ENCODE results near the gene APOL4.

Gene APOL4

GRCh38 chr22:36245805-36246356, 44.3 kb upstream of the APOL4 start:
- no peaks in the 10 kb centered on the region for H3K36me3 ChIP-seq (replicated peaks)
- no peaks in the 10 kb centered on the region for H3K27me3 ChIP-seq (replicated peaks)
- DNase-seq, result no peak
- no peak for TF ChIP-seq CTCF (IDR thresholded peaks at IDR 0.05; ENCODE audit: low read depth, low read length, missing control alignments)
- in situ Hi-C loops (cut with HindIII; ENCODE audit: low pct_ligation_motif_present, low sequenced_read_pairs), result no loop called here
- H3K27ac ChIP-seq, result no peak overlapping the region
- H3K4me3 ChIP-seq (ENCODE audit: low read depth, low read length), result no peak overlapping the region

GRCh38 chr22:36244522-36245391, 43.1 kb upstream of the APOL4 start:
- no peak for TF ChIP-seq CTCF (IDR thresholded peaks at IDR 0.05; ENCODE audit: low read depth, low read length, missing control alignments)
- Histone ChIP-seq H3K27ac (no peak overlapping the region), H3K27me3 (replicated peaks) (no peaks in the 10 kb centered on the region), H3K4me3 (ENCODE audit: low read depth, low read length) (no peak overlapping the region), H3K36me3 (replicated peaks) (no peaks in the 10 kb centered on the region)
- DNase-seq, result no peak
- in situ Hi-C loops (cut with HindIII; ENCODE audit: low pct_ligation_motif_present, low sequenced_read_pairs), result no loop called here

DNA sequence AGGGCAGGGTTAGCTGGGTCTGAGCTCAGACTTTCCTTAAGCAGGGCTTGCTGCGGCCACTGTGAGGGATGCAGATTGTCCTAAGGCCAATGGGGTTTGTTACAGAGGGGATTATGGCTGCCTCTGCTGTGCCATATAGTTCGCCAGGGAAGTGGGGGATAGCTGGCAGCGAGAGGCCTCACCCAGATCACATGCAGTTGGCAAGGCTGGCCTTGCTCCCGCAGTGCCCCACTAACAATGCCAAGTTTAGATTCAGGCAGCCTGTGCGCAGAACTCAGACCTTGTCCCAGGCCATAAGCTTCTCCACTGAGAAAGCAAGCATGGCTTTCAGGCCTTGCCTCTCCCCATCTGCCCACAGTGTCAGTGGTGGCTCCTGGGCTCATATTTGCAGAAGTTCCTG, 42.4 kb upstream of the APOL4 start:
- Histone ChIP-seq H3K27ac (no peak overlapping the region), H3K36me3 (replicated peaks) (no peaks in the 10 kb centered on the region), H3K4me3 (ENCODE audit: low read depth, low read length) (no peak overlapping the region), H3K27me3 (replicated peaks) (no peaks in the 10 kb centered on the region)
- in situ Hi-C loops (cut with HindIII; ENCODE audit: low pct_ligation_motif_present, low sequenced_read_pairs), result no loop called here
- DNase-seq, result no peak
- TF ChIP-seq CTCF (IDR thresholded peaks at IDR 0.05; ENCODE audit: low read depth, low read length, missing control alignments), result no peak

- Histone ChIP-seq H3K27me3 (replicated peaks) (no peaks in the 10 kb centered on the region), H3K27ac (peak within 1 kb of the TSS; percentile 74), H3K4me3 (ENCODE audit: low read depth, low read length) (peak within 1 kb of the TSS; percentile 73), H3K36me3 (replicated peaks) (no peaks in the 10 kb centered on the region)
- peak; percentile 96 for DNase-seq
- in situ Hi-C loops (cut with HindIII; ENCODE audit: low pct_ligation_motif_present, low sequenced_read_pairs), result no loop called here
- peak; percentile 86 for TF ChIP-seq CTCF (IDR thresholded peaks at IDR 0.05; ENCODE audit: low read depth, low read length, missing control alignments)
Measured at GRCh38 chr22:36239401-36240171, 38.0 kb upstream of the APOL4 start, which contains the start of gene APOL2. APOL2 (minus strand) TSS chr22:36239527; CDS start chr22:36233162, 6,365 bp downstream.

- H3K36me3 ChIP-seq (replicated peaks), result no peaks in the 10 kb centered on the region
- TF ChIP-seq CTCF (IDR thresholded peaks at IDR 0.05; ENCODE audit: low read depth, low read length, missing control alignments), result no peak
- in situ Hi-C loops (cut with HindIII; ENCODE audit: low pct_ligation_motif_present, low sequenced_read_pairs), result no loop called here
- no peak for DNase-seq
- peak overlapping the region; percentile 74 for H3K27ac ChIP-seq
- peak overlapping the region; percentile 73 for H3K4me3 ChIP-seq (ENCODE audit: low read depth, low read length)
- no peaks in the 10 kb centered on the region for H3K27me3 ChIP-seq (replicated peaks)
Measured at GRCh38 chr22:36239150-36239400, 37.5 kb upstream of the APOL4 start.

Data from brain microvascular endothelial cell (primary cell).